Endothelial cell of hepatic sinusoid (primary cell): ENCODE results near the gene PCBD1.
"Not testable (repeated sequence)": the region's sequence is repeated elsewhere in the genome, so short reads cannot be mapped to it uniquely, and the experiment has no call there.

Experiments used
- in situ Hi-C: cut with HindIII; loops from 2 replicates; pipeline ENCODE4 v1.10.0; 2017; ENCODE audit warnings: low sequenced_read_pairs

The PCBD1 gene

GRCh38 chr10:70879207-70879606 lies 9.2 kb downstream of the PCBD1 start:
- in situ Hi-C loops: no loop called here

DNA sequence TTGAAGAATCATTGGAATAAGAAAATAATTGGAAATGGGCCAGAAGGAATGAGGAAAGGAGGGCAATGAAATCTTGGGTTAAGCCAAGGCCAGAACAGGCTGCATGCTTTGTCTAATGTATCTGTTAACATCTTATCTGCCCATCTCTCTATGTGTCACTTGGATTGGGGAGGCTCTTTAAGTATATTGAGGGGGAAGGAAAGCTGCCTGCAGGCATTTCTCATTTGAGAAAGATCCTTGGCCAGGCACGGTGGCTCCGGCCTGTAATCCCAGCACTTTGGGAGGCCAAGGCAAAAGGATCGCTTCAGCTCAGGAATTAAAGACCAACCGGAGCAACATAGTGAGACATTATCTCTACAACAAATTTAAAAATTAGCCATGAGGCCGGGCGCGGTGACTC lies 14.3 kb downstream of the PCBD1 start:
- in situ Hi-C loops: no loop called here

- in situ Hi-C loops: no loop called here
Observed at GRCh38 chr10:70872291-70872690, 16.1 kb downstream of the PCBD1 start.

GRCh38 chr10:70866424-70866823 lies 21.9 kb downstream of the PCBD1 start:
- in situ Hi-C loops: no loop called here

DNA sequence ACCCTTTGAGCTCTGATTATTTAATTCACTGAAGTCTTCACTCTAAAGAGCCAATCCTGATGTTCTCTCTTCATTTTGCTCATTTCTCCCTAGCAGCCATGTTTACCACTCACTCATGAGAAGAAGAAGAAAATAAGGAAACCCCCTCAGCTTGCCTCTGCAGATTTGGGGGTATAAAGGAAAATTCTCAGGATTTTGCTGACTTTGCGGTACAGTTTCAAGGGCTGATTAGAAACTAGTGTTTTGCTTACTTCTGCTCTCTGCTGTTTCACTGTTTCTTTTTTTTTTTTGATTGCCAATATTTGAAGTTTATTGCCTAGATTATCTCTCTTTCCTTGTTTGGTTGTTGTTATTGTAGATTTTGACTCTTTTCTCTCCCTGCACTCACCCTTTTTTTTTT lies 23.4 kb downstream of the PCBD1 start:
- in situ Hi-C loops: no loop called here

DNA sequence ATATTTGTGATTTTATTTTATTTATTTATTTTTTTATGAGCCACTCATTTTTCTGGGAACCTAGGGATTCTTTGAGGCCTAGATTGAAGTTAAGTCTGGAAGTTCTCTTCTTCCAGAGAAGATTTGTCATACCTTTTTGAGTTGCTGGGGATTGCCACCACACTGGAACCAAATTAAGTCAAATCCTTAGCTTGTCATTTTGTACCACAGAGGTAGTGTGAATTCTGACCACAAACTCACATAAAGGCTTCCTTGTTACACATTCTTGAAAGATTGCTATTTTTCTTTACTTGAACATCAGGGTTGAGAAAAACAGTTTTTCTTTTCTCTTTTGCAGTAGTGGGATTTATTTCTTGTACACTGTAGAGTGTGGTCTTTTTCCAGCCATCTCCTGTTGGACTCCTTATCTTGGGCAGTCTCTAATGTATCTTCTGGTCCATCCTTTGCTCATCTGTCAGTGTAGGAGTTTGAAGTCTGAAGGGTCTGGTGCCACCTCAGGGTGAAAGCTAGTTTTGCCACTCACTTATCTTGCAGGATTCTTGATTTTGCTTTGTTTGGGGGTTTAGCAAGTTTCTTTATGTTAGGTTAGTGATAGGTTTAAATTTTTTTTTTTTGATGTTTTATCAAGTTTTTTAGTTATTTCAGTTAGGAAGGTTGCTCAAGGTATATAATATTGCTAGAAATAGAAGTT lies 24.8 kb downstream of the PCBD1 start:
- in situ Hi-C loops: no loop called here

DNA sequence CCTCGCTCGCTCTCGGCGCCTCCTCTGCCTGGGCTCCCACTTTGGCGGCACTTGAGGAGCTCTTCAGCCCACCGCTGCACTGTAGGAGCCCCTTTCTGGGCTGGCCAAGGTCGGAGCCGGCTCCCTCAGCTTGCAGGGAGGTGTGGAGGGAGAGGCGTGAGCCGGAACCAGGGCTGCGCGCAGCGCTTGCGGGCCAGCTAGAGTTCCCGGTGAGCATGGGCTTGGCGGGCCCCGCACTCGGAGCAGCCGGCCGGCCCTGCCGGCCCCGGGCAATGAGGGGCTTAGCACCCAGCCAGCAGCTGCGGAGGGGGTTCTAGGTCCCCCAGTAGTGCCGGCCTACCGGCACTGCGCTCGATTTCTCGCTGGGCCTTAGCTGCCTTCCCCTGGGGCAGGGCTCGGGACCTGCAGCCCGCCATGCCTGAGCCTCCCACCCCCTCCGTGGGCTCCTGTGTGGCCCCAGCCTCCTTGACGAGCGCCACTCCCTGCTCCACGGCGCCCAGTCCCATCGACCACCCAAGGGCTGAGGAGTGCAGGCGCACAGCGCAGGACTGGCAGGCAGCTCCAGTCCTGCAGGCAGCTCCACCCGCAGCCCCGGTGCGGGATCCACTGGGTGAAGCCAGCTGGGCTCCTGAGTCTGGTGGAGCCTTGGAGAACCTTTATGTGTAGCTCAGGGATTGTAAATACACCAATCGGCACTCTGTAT lies 26.7 kb downstream of the PCBD1 start:
- in situ Hi-C loops: not testable (repeated sequence)

- in situ Hi-C loops: loop anchor here (5.0 kb wide), 1 partner anchor 96 kb away; no protein-coding TSS in a partner anchor
Observed at GRCh38 chr10:70858759-70859158, 29.6 kb downstream of the PCBD1 start.

DNA sequence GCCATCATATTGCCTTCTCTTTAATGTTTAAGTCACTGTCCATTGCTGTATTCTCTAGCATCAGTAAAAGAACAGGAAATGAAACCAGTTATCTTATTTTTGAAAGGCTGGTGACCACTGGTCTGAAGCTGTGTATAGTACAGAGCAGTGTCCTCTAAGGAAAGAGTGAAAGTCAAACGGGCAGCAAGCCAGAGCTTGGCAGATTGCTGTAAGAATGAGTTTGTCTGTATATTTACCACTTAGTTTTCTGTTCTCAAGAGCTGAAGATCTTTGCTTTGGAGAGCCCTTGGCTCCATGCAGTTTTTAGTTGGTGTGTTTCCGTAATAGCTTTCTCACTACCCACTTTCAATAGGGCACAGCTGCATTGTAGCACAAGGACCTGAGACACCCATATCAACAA lies 31.9 kb downstream of the PCBD1 start:
- in situ Hi-C loops: loop anchor here (5.0 kb wide), 1 partner anchor 94 kb away; no protein-coding TSS in a partner anchor

- in situ Hi-C loops: no loop called here
Observed at GRCh38 chr10:70853457-70853856, 34.9 kb downstream of the PCBD1 start.

GRCh38 chr10:70853038-70853437 lies 35.3 kb downstream of the PCBD1 start:
- in situ Hi-C loops: no loop called here

DNA sequence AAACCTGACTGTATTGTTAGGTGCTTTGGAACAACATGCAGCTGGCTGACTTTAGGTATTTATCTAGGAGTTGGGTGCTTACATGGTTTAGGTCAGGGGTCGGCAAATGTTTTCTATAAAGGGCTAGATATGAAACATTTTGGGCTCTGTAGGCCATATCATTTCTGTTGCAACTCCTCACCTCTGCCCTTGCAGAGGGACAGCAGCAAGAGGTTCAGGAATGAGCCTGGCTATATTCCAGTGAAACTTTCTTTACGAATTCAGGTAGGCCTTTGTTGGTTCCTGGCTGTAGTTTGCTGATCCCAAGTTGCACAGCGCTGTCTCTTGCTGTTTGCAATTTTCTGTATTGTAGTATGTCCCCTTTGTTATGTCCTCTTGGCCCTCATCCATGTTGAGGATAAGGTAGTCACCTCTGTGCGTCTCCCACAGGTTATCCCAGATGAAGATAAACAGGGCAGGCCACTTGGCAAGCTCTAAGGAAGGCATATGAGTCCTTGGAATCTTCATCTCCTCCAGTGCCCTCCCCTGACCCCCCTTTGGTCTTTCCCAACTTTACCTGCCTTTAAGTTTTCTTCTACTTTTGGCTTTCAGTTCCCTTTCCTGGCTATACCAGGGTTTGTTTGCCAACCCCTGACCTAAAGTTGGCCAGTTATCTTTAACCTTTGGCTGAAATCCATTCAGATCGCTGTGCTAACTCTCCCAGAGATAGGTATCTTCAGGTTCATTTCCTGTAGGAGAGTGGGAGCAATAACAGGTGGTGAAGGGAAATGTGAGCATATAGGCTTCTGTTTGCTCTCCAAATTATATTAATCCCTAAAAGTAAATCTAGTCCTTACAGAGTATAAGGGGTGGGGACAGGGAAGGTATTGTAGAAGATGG lies 36.5 kb downstream of the PCBD1 start:
- in situ Hi-C loops: no loop called here

DNA sequence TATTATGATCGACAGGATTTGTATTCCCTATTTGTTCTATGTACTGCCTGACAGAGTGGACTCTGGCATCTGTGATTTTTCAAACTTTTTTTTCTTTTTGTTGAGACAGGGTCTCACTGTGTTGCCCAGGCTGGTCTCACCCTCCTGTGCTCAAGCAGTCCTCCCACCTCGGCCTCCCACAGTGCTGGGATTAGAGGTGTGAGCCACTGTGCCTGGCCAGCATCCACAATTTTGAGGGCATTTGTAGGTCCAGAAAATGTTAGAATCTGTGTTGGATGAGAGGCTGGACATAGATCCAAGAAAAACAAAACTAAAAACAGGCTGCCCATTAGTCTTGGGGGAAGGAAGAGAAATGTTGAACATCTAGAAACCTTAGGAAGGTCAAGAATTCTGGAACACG lies 38.3 kb downstream of the PCBD1 start:
- in situ Hi-C loops: no loop called here

GRCh38 chr10:70849582-70850016 lies 38.8 kb downstream of the PCBD1 start:
- in situ Hi-C loops: no loop called here

DNA sequence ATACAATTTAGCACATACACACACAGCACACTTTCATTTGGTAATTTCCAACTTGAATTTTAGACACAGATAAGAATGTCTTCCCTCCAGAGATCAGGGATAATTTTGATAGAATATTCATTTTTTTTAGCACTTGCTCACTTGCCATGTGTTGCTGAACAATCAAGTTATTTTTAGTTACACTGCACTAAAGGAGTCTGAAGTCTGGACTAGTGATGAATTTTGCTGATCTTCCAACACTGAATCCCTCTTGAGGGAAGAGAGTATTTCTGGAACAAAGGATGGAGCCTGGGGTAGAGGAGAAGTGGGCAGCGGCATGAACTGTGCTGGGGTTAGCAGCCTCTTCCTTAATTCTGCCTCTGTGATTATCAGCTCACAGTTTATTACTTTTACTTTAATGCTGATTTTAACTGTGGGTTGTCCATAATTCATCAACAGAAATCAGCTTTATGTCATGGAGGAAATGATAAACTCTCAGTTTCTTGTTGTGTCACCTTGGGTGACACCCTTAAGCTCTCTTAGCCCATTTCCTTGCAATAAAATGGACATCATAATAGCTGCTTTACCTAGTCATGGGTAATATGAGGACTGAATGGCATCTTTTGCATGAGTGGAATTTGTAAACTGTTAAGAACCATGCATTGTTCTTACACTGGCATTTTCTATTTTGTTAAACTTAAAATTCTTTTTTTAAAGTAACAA lies 40.6 kb downstream of the PCBD1 start:
- in situ Hi-C loops: no loop called here

- in situ Hi-C loops: no loop called here
Observed at GRCh38 chr10:70846795-70847194, 41.6 kb downstream of the PCBD1 start.

DNA sequence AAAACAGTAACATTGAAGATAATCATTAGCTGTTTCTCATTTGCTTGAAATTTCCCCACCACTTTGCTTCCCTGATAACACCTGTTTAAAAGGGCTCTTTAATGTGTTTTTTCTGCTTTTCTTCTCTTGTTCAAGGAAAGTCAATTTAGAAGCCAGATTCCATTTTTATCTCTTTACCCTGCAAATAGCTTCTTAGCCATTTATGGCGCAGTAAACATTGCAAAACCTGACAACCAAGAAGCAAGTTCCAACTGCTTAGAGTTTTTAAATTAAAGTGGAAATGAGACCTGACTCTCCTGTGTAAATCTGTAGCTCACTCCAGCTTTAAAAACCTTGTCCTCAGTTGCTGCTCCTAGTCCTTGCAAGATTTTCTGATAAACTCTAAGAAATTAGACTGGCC lies 42.5 kb downstream of the PCBD1 start:
- in situ Hi-C loops: no loop called here

GRCh38 chr10:70845256-70845655 lies 43.1 kb downstream of the PCBD1 start:
- in situ Hi-C loops: no loop called here

DNA sequence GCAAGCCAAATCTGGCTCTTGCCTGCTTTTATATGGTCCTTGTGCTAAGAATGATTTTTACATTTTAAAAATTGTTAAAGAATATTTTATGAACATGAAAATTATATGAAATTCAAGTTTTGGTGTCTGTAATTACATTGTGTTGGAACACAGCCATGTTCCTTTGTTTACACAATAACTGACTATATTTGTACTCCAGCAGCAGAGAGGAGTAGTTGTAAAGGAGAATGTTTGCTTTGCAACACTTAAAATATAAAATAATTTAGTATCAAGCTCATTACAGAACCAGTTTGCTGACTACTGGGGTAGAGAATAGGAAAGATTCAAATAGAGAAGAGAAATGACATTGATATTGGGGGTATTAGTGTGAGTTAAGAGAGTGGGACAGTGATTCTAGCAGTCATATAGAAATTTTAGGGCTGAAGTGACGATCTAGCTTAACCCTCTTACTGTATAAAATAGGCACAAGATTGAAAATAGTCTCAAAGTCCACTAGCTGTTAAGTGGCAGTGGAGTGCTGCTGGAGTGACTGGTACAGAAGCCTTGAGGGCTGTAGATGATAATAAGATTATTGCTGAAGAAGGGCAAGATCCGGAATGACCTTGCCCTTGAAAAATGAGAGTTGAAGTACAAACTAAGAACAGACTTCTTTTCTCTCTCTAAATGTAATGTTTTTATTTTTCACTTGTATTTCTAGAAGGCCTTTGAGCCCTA lies 44.4 kb downstream of the PCBD1 start:
- in situ Hi-C loops: no loop called here

- in situ Hi-C loops: no loop called here
Observed at GRCh38 chr10:70843333-70843732, 45.0 kb downstream of the PCBD1 start.
